GM12801 (cell line): ENCODE measurements around the gene DHRSX.

Experiments
- TF ChIP-seq, protein P1 (sequence below): IDR thresholded peaks from one replicate; pipeline ENCODE4 v1.5.1; 2011; ENCODE audit warnings: control low read depth; ENCODE audit not compliant: insufficient read length; ENCODE audit errors: extremely low read depth

The DHRSX gene

DNA sequence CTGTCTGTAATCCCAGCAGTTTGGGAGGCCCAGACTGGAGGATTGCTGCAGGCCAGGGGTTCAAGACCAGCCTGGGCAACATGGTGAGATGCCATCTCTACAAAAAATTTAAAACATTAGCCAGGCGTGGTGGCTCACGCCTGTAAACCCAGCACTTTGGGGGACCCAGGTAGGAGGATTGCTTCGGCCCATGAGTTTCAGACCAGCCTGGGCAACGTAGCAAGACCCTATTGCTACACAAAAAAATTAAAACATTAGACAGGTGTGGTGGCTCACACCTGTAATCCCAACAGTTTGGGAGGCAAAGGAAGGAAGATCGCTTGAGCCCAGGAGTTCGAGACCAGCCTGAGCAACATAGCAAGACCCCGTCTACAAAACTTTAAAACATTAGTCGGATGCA lies 1.3 kb downstream of the DHRSX start:
- TF ChIP-seq, protein P1, sequence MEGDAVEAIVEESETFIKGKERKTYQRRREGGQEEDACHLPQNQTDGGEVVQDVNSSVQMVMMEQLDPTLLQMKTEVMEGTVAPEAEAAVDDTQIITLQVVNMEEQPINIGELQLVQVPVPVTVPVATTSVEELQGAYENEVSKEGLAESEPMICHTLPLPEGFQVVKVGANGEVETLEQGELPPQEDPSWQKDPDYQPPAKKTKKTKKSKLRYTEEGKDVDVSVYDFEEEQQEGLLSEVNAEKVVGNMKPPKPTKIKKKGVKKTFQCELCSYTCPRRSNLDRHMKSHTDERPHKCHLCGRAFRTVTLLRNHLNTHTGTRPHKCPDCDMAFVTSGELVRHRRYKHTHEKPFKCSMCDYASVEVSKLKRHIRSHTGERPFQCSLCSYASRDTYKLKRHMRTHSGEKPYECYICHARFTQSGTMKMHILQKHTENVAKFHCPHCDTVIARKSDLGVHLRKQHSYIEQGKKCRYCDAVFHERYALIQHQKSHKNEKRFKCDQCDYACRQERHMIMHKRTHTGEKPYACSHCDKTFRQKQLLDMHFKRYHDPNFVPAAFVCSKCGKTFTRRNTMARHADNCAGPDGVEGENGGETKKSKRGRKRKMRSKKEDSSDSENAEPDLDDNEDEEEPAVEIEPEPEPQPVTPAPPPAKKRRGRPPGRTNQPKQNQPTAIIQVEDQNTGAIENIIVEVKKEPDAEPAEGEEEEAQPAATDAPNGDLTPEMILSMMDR, result no peak

DNA sequence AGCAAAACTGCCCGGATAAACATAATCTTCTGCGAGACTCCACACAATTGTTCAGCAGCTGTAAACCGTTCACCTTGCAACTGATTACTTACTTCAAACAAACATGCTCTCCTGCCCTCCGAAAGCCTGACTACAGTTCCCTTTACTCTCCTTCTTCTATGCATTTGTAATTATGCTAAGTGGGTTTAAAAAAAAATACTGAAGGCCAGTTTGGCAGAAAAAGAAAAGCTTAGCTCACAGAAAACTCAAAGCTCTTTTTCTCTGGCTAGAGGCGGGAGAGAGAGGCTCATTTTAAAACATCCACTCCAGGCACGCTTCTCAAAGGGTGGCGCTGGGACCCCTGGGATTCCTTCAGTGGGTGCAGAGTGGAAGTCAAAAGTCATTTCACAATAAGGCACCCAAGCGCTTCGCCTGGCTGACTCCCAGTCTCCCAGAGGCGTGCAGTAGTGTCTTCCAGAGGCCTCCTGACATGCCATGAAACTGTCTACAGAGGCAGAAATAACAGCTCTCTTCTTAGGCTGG lies 1.9 kb downstream of the DHRSX start:
- TF ChIP-seq, protein P1, result no peak

DNA sequence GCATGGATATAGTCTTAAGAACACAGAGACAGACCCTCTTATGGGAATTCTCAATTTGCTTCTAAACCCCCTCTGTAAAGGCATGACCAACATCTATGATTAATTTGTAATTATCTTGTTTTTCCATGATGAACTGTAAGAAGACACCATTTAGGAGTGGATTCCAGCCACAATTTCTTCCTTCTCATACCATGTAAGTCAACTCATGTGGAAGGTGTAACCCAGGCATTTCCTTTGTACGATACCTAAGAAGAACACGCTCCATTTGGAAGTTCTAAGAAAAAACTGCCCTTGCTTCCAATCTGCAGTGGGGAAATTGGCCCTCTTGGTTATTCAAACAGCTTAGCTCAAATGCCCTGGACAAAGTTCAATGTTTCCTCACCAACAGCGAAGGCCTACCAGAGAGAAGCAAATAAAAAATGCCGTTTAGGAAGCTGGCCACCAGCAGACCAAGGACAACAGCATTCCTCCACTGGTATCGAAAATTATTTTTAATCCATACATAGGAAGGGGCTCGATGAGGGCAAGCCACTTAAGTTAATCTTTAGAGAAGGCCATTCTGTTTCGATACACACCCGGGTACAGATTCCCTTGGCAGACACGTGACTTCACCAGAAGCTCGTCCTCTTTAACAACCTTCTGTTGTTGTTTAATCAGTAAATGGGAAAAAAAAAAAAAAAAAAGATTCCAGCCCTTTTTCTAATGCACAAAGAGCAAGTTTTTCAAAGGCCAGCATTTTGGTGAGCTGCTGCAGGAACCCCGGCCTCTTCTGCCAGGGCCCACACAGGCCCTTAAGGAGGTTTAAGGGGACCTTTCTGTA lies 2.6 kb downstream of the DHRSX start:
- TF ChIP-seq, protein P1, result no peak

DNA sequence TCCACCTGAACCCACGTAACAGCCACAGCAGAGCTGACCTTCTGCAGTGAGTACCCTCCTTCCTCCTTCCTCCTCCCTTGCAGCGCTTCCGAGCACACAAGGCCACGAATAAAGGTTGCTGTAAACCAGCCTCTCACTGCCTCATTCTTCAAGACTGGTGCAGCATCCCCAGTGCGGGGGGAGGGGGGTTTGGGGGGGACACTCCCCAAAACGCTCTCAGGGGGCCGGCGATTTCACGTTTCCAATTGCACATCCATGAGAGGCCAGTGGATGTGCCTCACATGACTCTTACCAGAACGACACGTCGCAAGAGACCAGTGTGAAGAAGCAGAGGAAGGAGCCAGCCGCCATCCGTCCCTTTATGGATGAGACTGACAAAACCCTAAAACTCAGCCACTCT lies 5.2 kb downstream of the DHRSX start:
- TF ChIP-seq, protein P1, result no peak

DNA sequence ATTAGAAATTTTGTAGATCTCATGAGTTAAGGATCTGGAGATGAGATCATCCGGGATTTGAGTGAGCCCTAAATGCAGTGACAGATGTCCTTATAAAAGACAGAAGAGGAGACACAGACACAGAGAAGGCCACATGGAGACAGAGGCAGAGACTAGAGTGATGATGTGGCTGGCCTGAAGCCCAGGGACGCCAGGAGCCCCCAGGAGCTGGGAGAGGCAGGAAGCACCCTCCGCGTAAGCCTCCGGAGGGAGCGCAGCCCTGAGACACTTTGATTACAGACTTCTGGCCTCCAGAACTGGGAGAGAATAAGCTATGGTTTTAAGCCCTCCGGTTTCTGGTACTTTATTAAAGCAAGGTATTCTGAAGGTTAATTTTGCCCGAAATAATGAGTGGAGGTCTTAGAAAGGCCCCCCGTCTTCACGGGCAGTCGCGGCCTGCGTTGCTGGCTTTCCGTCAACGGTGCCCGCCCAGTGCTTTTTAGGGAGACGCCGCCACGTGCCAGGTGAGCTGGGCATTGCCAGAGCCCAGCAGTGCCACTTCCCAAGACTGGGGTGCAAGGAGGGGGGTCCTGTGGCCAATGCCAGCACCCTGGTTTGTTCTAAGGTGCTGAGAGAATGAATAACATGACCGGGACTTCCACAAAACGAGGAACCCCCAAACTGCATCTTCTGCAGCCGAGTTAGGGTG lies 8.1 kb downstream of the DHRSX start:
- TF ChIP-seq, protein P1, result no peak

DNA sequence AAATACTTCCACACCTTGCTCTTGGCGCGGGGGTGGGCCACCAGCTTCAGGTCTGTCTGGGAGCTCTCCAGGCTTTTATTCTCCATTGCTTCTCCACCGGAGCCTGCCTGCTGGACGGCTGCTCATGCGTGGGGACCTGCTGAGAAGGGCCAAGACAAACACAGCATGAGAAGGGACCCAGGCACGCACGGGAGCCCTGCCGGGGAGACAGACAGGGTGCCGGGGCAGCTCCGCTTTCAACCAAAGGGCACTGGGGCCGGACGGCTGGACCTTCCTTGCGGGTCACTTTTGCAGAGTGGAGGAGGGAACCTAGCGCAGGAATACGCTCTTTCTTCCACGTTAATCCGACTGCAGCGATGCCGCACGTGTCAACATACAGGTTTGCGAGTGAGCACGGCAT lies 10.1 kb downstream of the DHRSX start:
- TF ChIP-seq, protein P1, result no peak

DNA sequence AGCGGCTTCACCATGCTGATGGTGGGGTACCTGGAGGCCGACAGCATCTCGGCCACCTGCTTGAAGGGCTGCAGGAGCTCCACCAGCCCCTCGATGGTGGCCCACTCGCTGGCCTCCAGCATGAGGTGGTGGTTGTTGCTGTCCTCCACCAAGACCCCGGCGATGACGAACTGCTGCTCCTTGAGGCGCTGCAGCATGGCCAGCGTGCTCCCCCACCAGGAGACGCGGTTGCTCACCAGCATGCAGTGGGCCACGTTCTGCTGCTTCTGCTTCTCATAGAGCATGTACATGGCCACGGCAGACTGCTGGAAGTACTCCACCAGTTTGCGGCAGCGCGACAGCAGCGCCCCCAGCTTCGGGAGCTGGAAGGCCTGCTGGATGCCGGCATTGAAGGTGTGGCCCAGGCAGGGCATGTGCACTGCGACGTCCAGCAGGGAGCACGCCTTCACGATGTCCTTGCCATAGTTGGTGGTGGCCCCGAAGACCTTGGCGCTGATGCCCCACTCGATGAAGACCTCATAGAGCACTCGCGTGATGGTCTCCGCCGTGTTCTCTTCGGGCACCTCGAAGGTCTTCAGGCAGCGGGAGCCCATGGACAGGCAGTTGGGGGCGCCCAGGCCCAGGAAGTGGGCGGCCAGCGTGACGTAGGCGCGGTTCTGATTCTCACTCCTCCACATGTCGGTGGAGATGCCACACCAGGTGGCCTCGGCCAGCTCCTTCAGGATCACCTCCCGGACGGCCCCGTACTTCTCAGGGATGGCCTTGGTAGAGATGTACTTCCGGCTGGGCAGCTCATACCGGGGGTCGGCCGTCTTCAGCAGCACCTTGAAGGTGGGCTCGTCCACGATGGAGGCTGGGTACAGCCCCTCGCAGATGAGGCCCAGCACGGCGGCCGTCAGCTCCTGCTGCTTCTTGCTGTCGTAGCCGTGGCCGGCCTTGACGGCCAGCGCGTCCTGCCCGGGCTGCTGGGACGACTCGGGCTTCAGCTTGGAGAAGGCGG lies 11.0 kb downstream of the DHRSX start:
- TF ChIP-seq, protein P1, result no peak
